ENCODE results near the gene TMCO4. TPM values are rescaled to one million over a fixed set of nuclear protein-coding genes. Genes with fewer than 3 reads are reported as not detected.

Gene TMCO4
- total RNA-seq, 1 donor from 2014 or later, result 18.6 TPM

DNA sequence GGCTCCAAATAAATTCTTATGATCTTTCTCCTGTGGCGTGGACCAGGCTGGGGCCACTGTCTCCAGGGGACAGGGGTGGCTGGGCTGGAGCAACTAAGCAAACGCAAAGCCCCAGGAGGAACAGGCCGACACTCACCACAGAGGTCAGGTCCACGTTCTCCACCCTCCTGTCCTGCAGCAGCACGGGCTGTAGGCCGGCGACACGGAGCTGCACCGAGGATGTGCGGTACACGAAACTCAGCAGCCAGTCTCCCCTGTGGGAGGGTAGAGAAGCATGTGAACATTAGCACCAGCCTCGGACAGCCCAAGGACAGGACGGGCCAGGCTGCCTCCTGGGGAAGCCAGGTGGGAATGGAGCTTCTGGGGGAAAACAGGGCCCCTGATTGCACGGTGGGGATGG, 105.4 kb downstream of the TMCO4 start:
- no peak for TF ChIP-seq CTCF (IDR thresholded peaks at IDR 0.05; ENCODE audit: unreplicated experiment)
- Mint-ChIP-seq H3K27ac (no peak overlapping the region), H3K27me3 (no peaks in the 10 kb centered on the region), H3K4me3 (ENCODE audit: low read depth) (no peak overlapping the region), H3K36me3 (ENCODE audit: insufficient read depth) (peaks cover 2% of the 10 kb centered on the region), H3K4me1 (ENCODE audit: low read depth) (no peaks in the 10 kb centered on the region), H3K9me3 (ENCODE audit: low read depth) (no peaks in the 10 kb centered on the region)
- no peak for DNase-seq (ENCODE audit: low spot score, unreplicated experiment)

- H3K27me3 Mint-ChIP-seq, result no peaks in the 10 kb centered on the region
- no peak overlapping the region for H3K4me3 Mint-ChIP-seq (ENCODE audit: low read depth)
- no peak for DNase-seq (ENCODE audit: low spot score, unreplicated experiment)
- TF ChIP-seq CTCF (IDR thresholded peaks at IDR 0.05; ENCODE audit: unreplicated experiment), result no peak
- peaks cover 3% of the 10 kb centered on the region for H3K36me3 Mint-ChIP-seq (ENCODE audit: insufficient read depth)
- no peaks in the 10 kb centered on the region for H3K4me1 Mint-ChIP-seq (ENCODE audit: low read depth)
- H3K9me3 Mint-ChIP-seq (ENCODE audit: low read depth), result no peaks in the 10 kb centered on the region
- H3K27ac Mint-ChIP-seq, result no peak overlapping the region
These were observed 109.4 kb downstream of the TMCO4 start for GRCh38 chr1:19690342-19690741.

GRCh38 chr1:19689856-19690255, 109.9 kb downstream of the TMCO4 start:
- TF ChIP-seq CTCF (IDR thresholded peaks at IDR 0.05; ENCODE audit: unreplicated experiment), result no peak
- Mint-ChIP-seq H3K27ac (no peak overlapping the region), H3K9me3 (ENCODE audit: low read depth) (no peaks in the 10 kb centered on the region), H3K4me3 (ENCODE audit: low read depth) (no peak overlapping the region), H3K36me3 (ENCODE audit: insufficient read depth) (peaks cover 3% of the 10 kb centered on the region), H3K27me3 (no peaks in the 10 kb centered on the region), H3K4me1 (ENCODE audit: low read depth) (no peaks in the 10 kb centered on the region)
- DNase-seq (ENCODE audit: low spot score, unreplicated experiment), result no peak

- H3K4me3 Mint-ChIP-seq (ENCODE audit: low read depth), result no peak overlapping the region
- DNase-seq (ENCODE audit: low spot score, unreplicated experiment), result no peak
These were observed 110.5 kb downstream of the TMCO4 start for GRCh38 chr1:19689085-19689757.

More at GRCh38 chr1:19689085-19689757, 110.5 kb downstream of the TMCO4 start:
- TF ChIP-seq CTCF (IDR thresholded peaks at IDR 0.05; ENCODE audit: unreplicated experiment), result no peak
- Mint-ChIP-seq H3K9me3 (ENCODE audit: low read depth) (no peaks in the 10 kb centered on the region), H3K4me1 (ENCODE audit: low read depth) (no peaks in the 10 kb centered on the region), H3K36me3 (ENCODE audit: insufficient read depth) (peaks cover 3% of the 10 kb centered on the region), H3K27me3 (no peaks in the 10 kb centered on the region), H3K27ac (no peak overlapping the region)
